ENCODE measurements around the gene TMEM119.
"Not testable (repeated sequence)": the region's sequence is repeated elsewhere in the genome, so short reads cannot be mapped to it uniquely, and the experiment has no call there.

- not testable (repeated sequence) for TF ChIP-seq TFAM (CRISPR knock-in tag; conservative IDR thresholded peaks at IDR 0.05); HOMEZ (CRISPR knock-in tag; IDR thresholded peaks at IDR 0.05); TCF7 (IDR thresholded peaks at IDR 0.05; ENCODE audit: borderline replicate concordance); ZKSCAN1 (IDR thresholded peaks at IDR 0.05; ENCODE audit: low read depth, low read length); HMBOX1 (IDR thresholded peaks at IDR 0.05); HMGXB4 (CRISPR knock-in tag; IDR thresholded peaks at IDR 0.05); FOXM1 (IDR thresholded peaks at IDR 0.05; ENCODE audit: low read depth); FOXM1 (CRISPR knock-in tag; IDR thresholded peaks at IDR 0.05; ENCODE audit: low read depth); ZKSCAN8 (CRISPR knock-in tag; IDR thresholded peaks at IDR 0.05); SP2 (IDR thresholded peaks at IDR 0.05; ENCODE audit: extremely low read depth, low read depth, low read length, poor library complexity, severe bottlenecking)
Observed at GRCh38 chr12:108555383-108555782, 42.5 kb downstream of the TMEM119 start.
